ENCODE measurements around the gene AANAT.
"Not testable (repeated sequence)": the region's sequence is repeated elsewhere in the genome, so short reads cannot be mapped to it uniquely, and the experiment has no call there.

AANAT gene

DNA sequence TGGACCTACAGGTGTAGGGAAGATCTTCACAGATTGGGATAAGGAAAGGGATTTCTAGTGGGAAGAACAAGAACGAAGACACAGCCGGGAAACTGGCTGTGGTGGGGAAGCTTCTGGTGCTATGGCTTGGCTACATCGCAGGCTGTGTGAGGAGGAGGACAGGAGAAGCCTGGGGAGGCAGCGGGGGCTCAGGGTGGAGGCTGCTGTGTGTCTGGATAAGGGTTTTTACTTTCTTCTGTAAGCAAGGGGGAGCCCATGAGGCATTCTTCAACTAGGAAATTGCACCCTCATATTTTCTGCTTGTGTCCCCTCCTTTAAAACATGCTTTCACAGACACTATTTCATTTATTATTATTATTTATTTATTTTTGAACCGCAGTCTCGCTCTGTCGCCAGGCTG is 36.7 kb downstream of the AANAT start:
- TF ChIP-seq, protein P1, sequence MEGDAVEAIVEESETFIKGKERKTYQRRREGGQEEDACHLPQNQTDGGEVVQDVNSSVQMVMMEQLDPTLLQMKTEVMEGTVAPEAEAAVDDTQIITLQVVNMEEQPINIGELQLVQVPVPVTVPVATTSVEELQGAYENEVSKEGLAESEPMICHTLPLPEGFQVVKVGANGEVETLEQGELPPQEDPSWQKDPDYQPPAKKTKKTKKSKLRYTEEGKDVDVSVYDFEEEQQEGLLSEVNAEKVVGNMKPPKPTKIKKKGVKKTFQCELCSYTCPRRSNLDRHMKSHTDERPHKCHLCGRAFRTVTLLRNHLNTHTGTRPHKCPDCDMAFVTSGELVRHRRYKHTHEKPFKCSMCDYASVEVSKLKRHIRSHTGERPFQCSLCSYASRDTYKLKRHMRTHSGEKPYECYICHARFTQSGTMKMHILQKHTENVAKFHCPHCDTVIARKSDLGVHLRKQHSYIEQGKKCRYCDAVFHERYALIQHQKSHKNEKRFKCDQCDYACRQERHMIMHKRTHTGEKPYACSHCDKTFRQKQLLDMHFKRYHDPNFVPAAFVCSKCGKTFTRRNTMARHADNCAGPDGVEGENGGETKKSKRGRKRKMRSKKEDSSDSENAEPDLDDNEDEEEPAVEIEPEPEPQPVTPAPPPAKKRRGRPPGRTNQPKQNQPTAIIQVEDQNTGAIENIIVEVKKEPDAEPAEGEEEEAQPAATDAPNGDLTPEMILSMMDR (IDR thresholded peaks at IDR 0.05; ENCODE audit: low read depth, low read length) = peak; percentile 20
- no peak overlapping the region for H3K4me3 ChIP-seq (ENCODE audit: low read depth, low read length)
- DNase-seq = no peak
- H3K9me3 ChIP-seq = no peaks in the 10 kb centered on the region
- H3K36me3 ChIP-seq = no peaks in the 10 kb centered on the region
- peaks cover 9% of the 10 kb centered on the region; the same call in 1 of the 2 replicates for H3K4me1 ChIP-seq
- H3K27me3 ChIP-seq = no peaks in the 10 kb centered on the region

DNA sequence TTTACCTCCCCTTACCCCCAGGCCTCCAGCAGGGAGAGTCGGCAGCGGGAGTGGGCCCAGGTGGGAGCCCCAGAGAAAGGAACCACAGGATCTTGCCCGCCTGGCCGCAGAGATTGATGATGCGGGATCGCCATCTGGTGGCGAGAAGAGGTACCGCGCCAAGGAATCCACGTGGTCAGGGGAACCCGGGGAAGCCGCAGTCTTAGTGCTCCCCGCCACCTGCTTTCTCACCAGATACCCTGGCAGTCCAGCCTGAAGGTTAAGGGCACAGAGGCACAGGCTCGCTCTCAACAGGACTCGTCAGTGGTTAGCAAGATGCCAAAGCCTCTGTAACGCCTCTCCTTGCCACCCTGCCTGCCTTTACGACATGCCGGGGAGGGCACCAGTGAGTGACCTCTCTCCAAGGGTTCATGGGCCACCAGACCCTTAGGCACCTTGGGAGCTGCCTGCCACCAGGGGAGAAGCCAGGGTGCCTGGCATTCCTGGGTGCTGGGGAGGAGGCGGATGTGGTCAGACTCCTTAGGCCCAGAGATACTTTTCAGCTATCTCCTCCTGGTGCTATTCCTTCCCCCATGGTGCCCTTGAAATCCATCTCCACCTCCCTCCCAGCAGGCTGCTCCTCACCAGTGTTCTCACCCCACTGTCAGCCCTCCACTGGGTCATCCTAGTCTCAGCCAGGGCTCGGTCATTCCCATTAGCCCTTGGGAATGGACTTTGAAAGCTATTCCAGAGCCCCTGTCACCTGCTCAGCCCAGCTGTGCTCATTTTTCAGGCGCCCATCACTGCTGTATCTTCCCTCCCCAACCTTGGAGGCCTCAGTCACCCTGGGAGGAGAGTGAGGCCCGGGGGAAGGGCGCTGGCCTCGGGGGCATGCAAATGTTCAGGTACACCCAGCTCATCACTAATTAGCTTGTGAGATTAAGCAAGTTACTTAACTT is 39.3 kb downstream of the AANAT start:
- H3K9me3 ChIP-seq = no peaks in the 10 kb centered on the region
- peak; percentile 81 for DNase-seq
- H3K4me1 ChIP-seq = peaks cover 5% of the 10 kb centered on the region; the same call in 1 of the 2 replicates
- no peak overlapping the region for H3K4me3 ChIP-seq (ENCODE audit: low read depth, low read length)
- H3K36me3 ChIP-seq = no peaks in the 10 kb centered on the region
- TF ChIP-seq, protein P1 (IDR thresholded peaks at IDR 0.05; ENCODE audit: low read depth, low read length) = peak; percentile 86
- no peaks in the 10 kb centered on the region for H3K27me3 ChIP-seq

DNA sequence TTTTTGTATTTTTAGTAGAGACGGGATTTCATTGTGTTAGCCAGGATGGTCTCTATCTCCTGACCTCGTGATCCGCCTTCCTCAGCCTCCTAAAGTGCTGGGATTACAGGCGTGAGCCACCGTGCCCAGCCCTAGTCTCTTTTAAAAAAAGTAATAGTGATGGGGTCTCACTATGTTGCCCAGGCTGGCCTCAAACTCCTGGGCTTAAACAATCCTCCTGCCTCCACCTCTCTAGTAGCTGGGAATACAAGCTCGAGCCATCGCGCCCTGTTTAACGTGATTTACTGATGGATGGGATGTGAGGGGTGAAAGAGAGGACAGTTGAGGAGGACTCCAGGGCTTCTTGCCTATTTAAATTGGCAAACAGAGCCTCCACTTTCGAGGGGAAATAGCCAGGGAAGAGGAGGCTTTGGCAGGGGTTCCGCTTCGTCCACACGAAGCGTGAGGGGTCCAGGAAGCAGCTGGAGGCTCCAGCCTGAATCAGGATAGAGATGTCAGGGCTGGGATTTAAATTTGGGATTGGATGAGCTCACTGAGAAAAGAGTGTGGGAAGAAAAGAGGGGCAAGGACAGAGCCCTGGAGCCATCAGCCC is 41.2 kb downstream of the AANAT start:
- H3K27me3 ChIP-seq; H3K4me3 ChIP-seq (ENCODE audit: low read depth, low read length); H3K36me3 ChIP-seq; H3K4me1 ChIP-seq; H3K9me3 ChIP-seq; DNase-seq: not testable (repeated sequence)

DNA sequence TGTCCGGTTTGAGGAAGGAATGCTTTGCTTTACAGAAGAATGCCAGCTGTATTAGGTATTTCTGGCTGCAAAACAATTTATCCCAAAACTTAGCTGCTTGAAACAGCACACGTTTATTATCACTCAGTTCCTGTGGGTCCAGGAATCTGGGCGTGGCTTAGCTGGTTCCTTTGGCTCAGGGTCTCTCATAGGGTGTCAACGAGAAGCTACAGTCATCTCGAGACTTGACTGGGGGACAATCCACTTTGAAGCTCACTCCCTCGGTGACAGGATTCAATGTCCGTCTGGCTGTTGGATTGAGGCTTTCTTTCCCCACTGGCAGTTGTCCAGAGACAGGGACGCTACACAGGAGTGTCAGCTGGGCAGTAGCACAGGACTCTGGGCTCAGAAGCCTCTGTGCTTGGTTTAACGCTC is 43.4 kb downstream of the AANAT start:
- TF ChIP-seq, protein P1 (IDR thresholded peaks at IDR 0.05; ENCODE audit: low read depth, low read length) = no peak

DNA sequence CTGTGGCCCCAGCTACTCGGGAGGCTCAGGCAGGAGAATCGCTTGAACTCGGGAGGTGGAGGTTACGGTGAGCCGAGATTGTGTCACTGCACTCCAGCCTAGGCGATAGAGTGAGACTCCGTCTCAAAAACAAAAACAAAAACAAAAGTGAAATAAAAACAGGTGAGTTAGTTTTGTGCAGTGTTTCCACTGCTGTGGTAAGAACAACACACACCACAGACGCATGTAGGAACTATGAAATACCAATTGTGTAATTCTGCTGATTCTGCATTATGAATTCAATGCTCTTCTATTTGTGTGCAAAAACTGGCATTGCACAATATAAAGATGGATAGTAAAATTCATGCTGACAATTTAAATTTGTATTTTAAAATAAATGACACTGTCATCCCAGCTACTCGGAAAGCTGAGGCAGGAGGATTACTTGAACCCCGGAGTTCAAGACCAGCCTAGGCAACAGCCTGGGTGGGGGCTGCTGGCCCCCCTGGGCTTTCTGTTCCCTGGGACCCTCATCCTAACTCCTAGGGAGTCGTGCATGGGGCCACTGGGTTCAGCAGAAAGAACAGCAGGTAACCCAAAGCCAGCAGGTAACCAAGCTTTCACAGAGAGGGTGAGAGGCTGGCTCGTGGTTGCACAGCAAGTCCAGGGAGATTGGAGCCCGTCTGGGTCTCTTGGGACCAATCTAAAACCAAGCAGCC is 44.4 kb downstream of the AANAT start:
- TF ChIP-seq, protein P1 (IDR thresholded peaks at IDR 0.05; ENCODE audit: low read depth, low read length) = no peak
- no peak overlapping the region for H3K4me3 ChIP-seq (ENCODE audit: low read depth, low read length)
- DNase-seq = no peak
- no peaks in the 10 kb centered on the region for H3K36me3 ChIP-seq
- H3K27me3 ChIP-seq = no peaks in the 10 kb centered on the region
- H3K4me1 ChIP-seq = no peaks in the 10 kb centered on the region
- H3K9me3 ChIP-seq = no peaks in the 10 kb centered on the region

More for the DNA sequence above, 43.4 kb downstream of the AANAT start:
- H3K4me1 ChIP-seq = peaks cover 3% of the 10 kb centered on the region; the same call in 1 of the 2 replicates
- no peaks in the 10 kb centered on the region for H3K36me3 ChIP-seq
- no peaks in the 10 kb centered on the region for H3K9me3 ChIP-seq
- H3K4me3 ChIP-seq (ENCODE audit: low read depth, low read length) = no peak overlapping the region
- H3K27me3 ChIP-seq = no peaks in the 10 kb centered on the region
- DNase-seq = no peak
